Lower leg skin (tissue), 3 donors: Measurements from ENCODE around the gene TLK1.

Experiments used
- CTCF ChIP-seq, 3 donors: fragments of 450-650 bp; IDR thresholded peaks; one replicate each; pipeline ENCODE4 v1.5.1; 2016; ENCODE audit warnings: antibody characterized with exemption in 3 of 3, mild to moderate bottlenecking in 3 of 3, moderate library complexity in 2 of 3
- POLR2A ChIP-seq, 2 donors: fragments of 450-650 bp; IDR thresholded peaks; one replicate each; pipeline ENCODE4 v1.6.1; 2016 to 2017; ENCODE audit warnings: antibody characterized with exemption in 2 of 2, mild to moderate bottlenecking in 1 of 2, moderate library complexity in 1 of 2

- TF ChIP-seq CTCF (IDR thresholded peaks at IDR 0.05): no peak
- TF ChIP-seq POLR2A (IDR thresholded peaks at IDR 0.05): no peak
These were observed 187.5 kb downstream of the TLK1 start for GRCh38 chr2:170973225-170973491.
